VCaP (cell line): ENCODE results near the gene DOCK7.
A peak's percentile ranks its signal among the peaks of the same experiment; 100 is the strongest.

Experiments used
- H3K27ac ChIP-seq: fragments of 450-650 bp; 2 replicates; pipeline ENCODE4 v1.5.1; 2017
- CTCF ChIP-seq: fragments of 450-650 bp; conservative IDR thresholded peaks from 2 replicates; pipeline ENCODE4 v1.5.1; 2017; ENCODE audit warnings: mild to moderate bottlenecking, moderate library complexity

The DOCK7 gene

DNA sequence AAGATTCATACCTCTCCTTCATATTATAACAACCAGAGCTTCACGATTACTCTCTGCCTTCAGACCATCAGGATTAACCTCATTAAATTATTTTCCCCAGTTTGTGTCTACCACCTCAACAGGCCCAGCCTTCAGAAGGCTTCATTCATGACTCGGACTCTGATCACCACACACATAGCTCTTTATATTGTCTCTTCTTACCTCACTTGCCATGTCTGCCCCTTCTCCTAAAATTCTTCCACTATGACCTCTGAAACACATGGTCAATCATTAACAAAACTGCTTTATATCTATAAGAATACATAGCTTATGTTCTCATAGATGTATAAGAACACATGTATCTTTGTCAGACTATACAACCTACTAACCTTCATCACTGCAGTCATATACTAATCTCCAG is 171.6 kb downstream of the DOCK7 start:
- no peak overlapping the region for H3K27ac ChIP-seq
- no peak for TF ChIP-seq CTCF

GRCh38 chr1:62514746-62515423 is 173.3 kb downstream of the DOCK7 start:
- no peak overlapping the region for H3K27ac ChIP-seq
- TF ChIP-seq CTCF: no peak

DNA sequence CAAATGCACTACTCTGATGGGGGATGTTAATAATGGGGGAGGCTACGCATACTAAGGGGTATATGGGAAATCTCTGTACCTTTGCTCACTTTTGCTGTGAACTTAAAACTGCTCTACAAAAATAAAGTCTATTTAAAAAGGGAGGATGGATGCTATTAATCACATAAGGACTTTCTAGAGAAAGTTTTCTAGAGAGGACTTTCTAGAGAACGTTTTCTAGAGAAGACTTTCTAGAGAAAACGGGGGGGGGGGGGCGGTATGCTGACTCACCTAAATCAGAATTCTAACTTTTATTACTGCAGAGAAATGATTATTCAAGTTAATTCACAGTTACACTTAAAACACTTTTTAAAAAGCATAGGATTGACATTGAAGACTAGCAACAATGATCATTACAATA is 175.2 kb downstream of the DOCK7 start:
- TF ChIP-seq CTCF: no peak
- H3K27ac ChIP-seq: peak overlapping the region; percentile 27; the same call in 1 of the 2 replicates

DNA sequence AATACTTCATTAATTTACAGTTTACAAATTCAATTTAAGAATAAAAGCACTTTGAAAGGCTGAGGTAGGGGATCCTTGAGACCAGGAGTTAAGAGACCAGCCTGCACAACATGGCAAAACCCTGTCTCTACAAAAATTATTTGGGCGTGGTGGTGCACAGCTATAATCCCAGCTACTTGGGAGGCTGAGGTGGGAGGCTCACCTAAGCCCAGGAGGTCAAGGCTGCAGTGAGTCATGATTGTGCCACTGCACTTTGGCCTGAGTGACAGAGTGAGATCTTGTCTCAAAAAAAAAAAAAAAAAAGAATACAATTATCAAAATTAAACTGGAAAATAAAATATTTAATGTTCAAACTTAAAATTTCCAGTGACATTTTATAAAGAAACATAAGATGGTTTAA is 179.2 kb downstream of the DOCK7 start:
- H3K27ac ChIP-seq: peak overlapping the region; percentile 19
- no peak for TF ChIP-seq CTCF

GRCh38 chr1:62508187-62508758 is 179.9 kb downstream of the DOCK7 start:
- peak; percentile 83 for TF ChIP-seq CTCF
- H3K27ac ChIP-seq: no peak overlapping the region

- H3K27ac ChIP-seq: no peak overlapping the region
- TF ChIP-seq CTCF: no peak
Observed at GRCh38 chr1:62500210-62500609, 188.0 kb downstream of the DOCK7 start.

DNA sequence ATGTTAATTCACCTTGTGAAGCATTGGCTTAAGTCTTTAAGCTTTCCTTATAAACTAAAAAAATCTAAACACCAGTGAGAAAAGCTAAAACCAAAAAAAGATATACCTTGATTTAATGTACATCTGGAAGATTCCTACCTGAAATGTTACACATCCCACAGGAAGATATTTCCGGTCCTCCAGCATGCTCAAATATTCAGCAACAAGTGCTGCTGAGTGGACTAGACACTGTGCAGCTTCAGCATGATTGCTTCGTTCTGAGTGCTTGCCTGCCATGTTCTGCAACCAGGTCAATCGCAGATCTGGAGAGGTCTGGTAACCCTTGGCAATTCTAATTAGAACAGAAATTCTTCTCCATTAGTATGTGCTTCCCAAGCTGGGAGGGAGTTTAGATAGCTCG is 194.0 kb downstream of the DOCK7 start:
- no peak overlapping the region for H3K27ac ChIP-seq
- TF ChIP-seq CTCF: no peak
